GM21515 (cell line): ENCODE measurements around the gene CHD6.

Source experiments
- ATAC-seq: cut with Tn5 transposase; IDR thresholded peaks from one replicate; pipeline ENCODE4 v1.9.1; 2021; ENCODE audit not compliant: unreplicated experiment

Gene CHD6

GRCh38 chr20:41617902-41618806 lies at the start of gene CHD6:
CHD6 (minus strand) TSS chr20:41618377; CDS start chr20:41551337, 67,040 bp downstream.
- peak; percentile 98 for ATAC-seq

- ATAC-seq, result peak; percentile 78
Measured at GRCh38 chr20:41664584-41664983, 46.4 kb upstream of the CHD6 start.

GRCh38 chr20:41657655-41658054 lies 39.5 kb upstream of the CHD6 start:
- ATAC-seq, result no peak

GRCh38 chr20:41655962-41656618 lies 37.9 kb upstream of the CHD6 start:
- ATAC-seq, result no peak

GRCh38 chr20:41654884-41655283 lies 36.7 kb upstream of the CHD6 start:
- ATAC-seq, result no peak

GRCh38 chr20:41654292-41654691 lies 36.1 kb upstream of the CHD6 start:
- no peak for ATAC-seq

- no peak for ATAC-seq
Measured at GRCh38 chr20:41650231-41650948, 32.2 kb upstream of the CHD6 start.

- ATAC-seq, result no peak
Measured at GRCh38 chr20:41649489-41649888, 31.3 kb upstream of the CHD6 start.

- no peak for ATAC-seq
Measured at GRCh38 chr20:41645372-41645771, 27.2 kb upstream of the CHD6 start.

GRCh38 chr20:41643504-41643938 lies 25.3 kb upstream of the CHD6 start:
- ATAC-seq, result no peak

- ATAC-seq, result no peak
Measured at GRCh38 chr20:41639630-41640029, 21.5 kb upstream of the CHD6 start.

GRCh38 chr20:41638456-41638855 lies 20.3 kb upstream of the CHD6 start:
- no peak for ATAC-seq

- ATAC-seq, result no peak
Measured at GRCh38 chr20:41635158-41635557, 17.0 kb upstream of the CHD6 start.

GRCh38 chr20:41632896-41633295 lies 14.7 kb upstream of the CHD6 start:
- no peak for ATAC-seq

- no peak for ATAC-seq
Measured at GRCh38 chr20:41631826-41632225, 13.6 kb upstream of the CHD6 start.

GRCh38 chr20:41630846-41631245 lies 12.7 kb upstream of the CHD6 start:
- no peak for ATAC-seq

GRCh38 chr20:41627611-41628244 lies 9.6 kb upstream of the CHD6 start:
- no peak for ATAC-seq

GRCh38 chr20:41627001-41627495 lies 8.9 kb upstream of the CHD6 start:
- ATAC-seq, result no peak

GRCh38 chr20:41623625-41624375 lies 5.6 kb upstream of the CHD6 start:
- no peak for ATAC-seq

GRCh38 chr20:41622584-41622983 lies 4.4 kb upstream of the CHD6 start:
- ATAC-seq, result no peak
